HG03139 (cell line): ENCODE results near the gene CC2D1A.
"Not testable (repeated sequence)": the region's sequence is repeated elsewhere in the genome, so short reads cannot be mapped to it uniquely, and the experiment has no call there.

Source experiments
- ATAC-seq: cut with Tn5 transposase; IDR thresholded peaks from one replicate; pipeline ENCODE4 v1.9.1; 2021; ENCODE audit not compliant: unreplicated experiment

Gene CC2D1A

DNA sequence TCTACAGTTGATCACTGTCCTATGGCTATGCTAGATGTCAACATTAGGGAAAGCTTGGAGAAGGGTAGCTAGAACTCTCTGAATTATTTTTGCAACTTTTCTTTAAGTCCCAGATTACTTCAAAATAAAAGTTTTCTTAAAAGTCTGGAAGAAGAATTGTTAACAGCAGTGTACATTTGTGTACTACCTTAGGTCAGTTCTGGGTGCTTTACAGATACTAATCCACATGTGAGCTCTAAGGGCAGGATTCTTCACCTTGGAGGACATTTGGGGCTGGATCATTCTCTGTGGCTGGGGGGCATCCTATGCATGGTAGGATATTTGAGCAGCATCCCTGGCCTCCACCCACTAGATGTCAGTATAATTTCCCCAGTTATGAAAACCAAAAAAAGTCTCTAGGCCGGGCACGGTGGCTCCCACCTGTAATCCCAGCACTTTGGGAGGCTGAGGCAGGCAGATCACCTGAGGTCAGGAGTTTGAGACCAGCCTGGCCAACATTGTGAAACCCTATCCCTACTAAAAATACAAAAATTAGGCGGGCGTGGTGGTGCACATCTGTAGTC lies 2.9 kb upstream of the CC2D1A start:
- no peak for ATAC-seq

DNA sequence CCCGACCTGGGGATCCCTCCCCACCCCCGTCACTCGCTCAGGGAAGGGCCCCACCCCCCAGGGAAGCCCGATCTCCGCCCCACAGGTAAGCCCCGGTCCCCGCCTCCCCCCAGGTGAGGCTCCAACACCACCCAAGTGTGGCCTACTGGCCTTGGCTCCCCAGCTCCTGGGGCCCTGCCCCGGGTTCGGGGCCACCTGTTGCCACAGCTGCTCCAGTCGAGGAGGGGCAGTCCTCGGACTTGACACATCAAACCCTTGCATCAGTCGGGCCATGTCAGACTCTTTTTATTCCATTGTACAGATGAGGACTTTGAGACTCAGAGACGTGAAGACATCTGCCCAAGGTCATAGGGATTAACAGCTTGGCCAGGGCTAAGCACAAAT lies 512 bp downstream of the CC2D1A start:
- ATAC-seq, result no peak

DNA sequence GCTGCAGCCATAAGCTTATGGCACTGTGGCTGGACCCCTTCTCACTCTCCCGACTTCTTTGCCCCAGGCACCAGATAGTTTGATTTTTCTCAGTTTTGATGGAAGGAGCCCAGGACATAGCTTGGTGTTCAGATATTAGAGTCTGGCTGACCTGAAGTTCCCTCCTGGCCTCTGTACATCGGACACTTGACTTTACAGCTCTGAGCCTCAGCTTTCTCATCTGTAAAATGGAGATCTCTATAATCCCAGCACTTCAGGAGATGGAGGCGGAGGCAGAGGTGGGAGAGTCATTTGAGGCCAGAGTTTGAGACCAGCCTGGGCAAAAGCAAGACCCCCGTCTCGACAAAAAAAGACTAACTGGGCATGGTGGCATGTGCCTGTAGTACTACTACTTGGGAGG lies 909 bp downstream of the CC2D1A start:
- no peak for ATAC-seq

- no peak for ATAC-seq
Measured at GRCh38 chr19:13908674-13909073, 2.7 kb downstream of the CC2D1A start.

DNA sequence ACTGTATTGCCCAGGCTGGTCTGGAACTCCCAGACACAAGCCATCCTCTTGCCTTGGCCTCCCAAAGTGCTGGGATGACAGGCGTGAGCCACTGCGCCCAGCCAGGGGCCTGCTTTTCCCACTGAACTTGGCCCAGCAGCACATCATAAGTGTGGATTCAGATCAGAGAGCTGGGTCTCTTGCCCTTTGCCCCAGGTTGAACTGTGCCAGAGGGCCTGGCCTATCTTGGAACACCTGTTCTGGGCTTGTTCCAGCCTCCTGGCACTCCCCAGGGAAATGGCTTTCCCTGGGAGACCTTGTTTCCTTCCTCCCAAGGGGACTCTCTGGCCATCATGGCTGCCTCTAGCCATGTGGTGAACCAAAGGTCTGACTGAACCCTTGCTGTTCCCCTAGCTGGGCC lies 3.4 kb downstream of the CC2D1A start:
- ATAC-seq, result no peak

DNA sequence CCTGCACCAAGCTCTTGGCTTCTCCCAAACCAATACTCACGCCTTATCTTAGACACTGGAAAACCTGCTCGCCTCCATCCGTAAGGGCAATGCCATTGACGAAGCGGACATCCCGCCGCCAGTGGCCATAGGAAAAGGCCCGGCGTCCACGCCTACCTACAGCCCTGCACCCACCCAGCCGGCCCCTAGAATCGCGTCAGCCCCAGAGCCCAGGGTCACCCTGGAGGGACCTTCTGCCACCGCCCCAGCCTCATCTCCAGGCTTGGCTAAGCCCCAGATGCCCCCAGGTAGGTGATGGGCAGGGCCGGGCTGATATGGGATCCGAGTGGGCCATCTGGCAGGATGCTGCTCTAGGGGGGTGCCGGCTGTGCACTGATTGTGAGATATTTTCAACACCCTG lies 7.4 kb downstream of the CC2D1A start:
- ATAC-seq, result no peak

- no peak for ATAC-seq
Measured at GRCh38 chr19:13914777-13915176, 8.8 kb downstream of the CC2D1A start.

DNA sequence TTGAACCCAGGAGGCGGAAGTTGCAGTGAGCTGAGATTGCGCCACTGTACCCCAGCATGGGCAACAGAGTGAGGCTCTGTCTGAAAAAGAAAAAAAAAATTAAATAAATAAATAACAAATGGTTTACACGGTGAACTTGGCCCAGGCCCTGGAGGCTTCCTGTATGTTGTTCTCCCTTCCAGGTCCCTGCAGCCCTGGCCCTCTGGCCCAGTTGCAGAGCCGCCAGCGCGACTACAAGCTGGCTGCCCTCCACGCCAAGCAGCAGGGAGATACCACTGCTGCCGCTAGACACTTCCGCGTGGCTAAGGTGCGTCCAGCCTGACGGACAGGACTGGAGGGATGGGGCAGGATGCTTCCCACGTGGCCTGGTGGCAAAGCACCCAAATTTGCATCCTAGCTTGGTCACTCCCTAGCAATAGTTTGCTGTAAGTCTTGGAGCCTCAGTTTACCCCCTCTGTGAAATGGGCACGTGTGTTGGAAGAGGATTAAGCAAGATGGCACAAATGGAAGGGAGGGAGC lies 11.9 kb downstream of the CC2D1A start:
- ATAC-seq, result no peak

- no peak for ATAC-seq
Measured at GRCh38 chr19:13918726-13919411, 12.9 kb downstream of the CC2D1A start.

DNA sequence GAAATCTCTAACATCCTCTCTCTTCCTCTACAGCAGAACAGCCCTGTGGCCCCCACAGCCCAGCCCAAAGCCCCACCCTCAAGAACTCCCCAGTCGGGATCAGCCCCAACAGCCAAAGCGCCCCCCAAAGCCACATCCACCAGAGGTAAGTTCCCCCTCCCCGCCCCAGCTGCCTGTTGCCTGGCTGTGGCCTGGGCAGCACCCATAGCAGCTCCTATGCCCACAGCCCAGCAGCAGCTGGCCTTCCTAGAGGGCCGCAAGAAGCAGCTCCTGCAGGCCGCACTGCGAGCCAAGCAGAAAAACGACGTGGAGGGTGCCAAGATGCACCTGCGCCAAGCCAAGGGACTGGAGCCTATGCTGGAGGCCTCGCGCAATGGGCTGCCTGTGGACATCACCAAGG lies 14.5 kb downstream of the CC2D1A start:
- ATAC-seq, result no peak

DNA sequence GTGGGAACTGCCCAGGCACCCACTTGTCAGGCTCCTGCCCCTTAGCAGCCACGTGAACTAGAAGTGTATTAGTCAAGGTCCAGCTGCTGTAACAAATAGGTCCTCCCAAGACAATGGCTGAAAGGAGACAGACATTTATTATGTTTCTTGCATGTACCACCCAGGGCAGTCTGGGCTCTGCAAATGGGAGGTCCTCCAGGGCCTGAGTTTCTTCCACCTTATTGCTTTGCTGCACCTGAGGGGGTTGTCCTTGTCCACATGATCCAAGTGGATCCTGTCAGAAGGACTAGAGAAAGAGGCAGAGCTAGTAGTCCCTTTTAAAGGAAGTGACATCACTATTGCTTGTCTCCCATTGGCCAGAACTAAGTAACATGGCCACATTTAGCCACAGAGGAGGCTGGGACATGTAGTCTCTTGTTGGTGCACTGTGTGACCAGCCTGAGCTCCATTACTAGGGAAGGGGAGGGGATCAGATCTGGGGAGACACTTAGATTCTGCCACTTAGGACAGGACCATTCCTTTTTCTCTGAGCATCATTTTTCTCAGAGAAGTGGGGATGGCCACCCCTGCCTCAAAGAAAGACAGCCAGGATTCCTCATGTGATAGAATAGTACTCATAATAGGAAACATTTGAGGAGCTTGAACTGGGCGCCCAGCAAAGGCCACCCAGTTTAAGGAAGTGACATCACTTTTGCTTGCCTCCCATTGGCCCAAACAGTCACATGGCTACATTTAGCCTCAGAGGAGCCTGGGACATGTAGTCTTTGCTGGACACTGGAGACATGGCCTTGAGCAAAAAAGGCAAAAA lies 15.1 kb downstream of the CC2D1A start:
- ATAC-seq, result no peak

DNA sequence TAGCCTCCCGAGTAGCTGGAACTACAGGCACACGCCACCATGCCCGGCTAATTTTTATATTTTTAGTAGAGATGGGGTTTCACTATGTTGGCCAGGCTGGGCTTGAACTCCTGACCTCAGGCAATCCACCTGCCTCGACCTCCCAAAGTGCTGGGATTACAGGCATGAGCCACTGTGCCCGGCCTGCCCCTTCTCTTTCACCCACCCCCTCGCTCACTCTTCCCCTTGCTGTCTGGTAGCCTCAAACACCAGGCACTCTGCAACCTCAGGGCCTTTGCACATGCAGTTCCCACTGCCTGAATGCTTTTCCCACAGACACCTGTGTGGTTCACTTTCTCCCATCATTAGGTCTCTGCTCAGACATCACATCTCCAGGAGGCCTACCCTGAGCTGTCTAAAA lies 16.1 kb downstream of the CC2D1A start:
- ATAC-seq, result not testable (repeated sequence)

GRCh38 chr19:13923194-13923987 lies 17.4 kb downstream of the CC2D1A start:
- no peak for ATAC-seq

DNA sequence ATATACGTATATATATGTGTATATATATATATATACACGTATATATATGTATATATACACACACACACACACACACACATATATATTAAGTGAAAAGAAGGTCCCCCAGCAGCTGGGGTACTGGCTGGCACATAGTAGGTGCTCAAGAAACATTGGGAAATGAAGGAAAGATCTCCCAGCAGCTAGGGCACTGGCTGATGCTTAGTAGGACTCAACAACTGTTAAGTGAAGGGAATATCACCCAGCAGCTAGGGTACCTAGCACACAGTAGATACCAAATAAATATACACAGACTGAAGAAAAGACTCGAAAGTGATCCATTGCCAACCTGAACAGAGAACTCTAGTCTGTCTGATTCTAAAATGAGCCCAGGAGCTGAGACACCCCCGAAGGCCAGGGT lies 20.0 kb downstream of the CC2D1A start:
- ATAC-seq, result no peak

GRCh38 chr19:13926715-13927114 lies 20.7 kb downstream of the CC2D1A start:
- ATAC-seq, result no peak

DNA sequence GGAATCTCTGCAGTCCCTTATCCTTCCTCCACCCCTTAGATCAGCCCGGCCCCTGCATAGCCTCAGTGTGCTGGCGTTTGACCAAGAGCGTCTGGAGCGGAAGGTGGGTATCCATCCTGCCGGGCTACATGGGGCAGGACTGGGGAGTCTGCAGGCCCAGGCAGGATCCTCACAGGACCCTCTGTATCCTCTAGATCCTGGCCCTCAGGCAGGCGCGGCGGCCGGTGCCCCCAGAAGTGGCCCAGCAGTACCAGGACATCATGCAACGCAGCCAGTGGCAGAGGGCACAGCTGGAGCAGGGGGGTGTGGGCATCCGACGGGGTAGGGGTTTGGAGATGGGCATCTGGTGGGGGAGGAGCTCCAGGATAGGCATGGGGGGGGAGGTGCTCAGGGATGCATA lies 23.3 kb downstream of the CC2D1A start:
- ATAC-seq, result no peak

DNA sequence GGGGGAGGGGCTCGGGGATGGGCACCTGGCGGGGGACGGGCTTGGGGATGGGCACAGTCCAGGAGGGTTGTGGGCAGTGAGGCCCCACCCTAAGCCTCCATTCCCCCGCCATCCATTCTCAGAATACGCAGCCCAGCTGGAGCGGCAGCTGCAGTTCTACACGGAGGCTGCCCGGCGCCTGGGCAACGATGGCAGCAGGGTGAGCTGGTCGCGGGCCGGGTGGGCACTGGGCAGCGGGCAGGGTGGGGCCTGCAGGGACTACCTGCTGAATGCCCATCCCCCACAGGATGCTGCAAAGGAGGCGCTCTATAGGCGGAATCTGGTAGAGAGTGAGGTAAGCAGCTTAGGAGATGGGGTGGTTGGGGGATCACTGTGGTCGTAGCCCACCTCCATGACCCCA lies 24.0 kb downstream of the CC2D1A start:
- ATAC-seq, result no peak

DNA sequence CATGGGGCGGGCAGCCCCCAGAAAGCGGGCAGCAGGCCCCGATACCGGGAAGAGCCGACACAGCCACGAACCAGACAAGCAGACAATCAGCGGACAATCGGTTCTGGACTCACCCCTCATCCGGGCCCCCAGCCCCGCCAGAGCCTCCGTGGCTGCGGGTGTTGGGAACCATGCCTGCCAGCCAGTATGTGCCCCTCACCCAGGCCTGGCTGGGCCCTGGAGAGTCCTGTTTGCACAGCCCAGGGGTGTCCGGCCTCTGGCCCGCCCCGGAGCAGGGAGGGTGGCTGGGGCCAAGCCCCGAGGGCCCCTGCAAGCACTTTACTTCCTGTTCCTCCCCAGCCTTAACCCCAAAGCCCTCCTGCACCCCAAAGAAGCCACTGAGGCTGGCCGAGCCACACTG lies 24.4 kb downstream of the CC2D1A start:
- ATAC-seq, result no peak

- ATAC-seq, result no peak
Measured at GRCh38 chr19:13931391-13932148, 25.6 kb downstream of the CC2D1A start.

- ATAC-seq, result no peak
Measured at GRCh38 chr19:13932149-13932637, 26.2 kb downstream of the CC2D1A start.
